Measurements from ENCODE around the gene GANC. TPM values are rescaled to one million over a fixed set of nuclear protein-coding genes. Genes with fewer than 3 reads are reported as not detected.

The GANC gene
- total RNA-seq, 1 experiment from 2014 or later = 15.8 TPM

- Histone ChIP-seq H3K27me3 (ENCODE audit: insufficient read depth, low read length) (no peaks in the 10 kb centered on the region), H3K56ac (ENCODE audit: insufficient read length, low read depth, low read length) (no peak overlapping the region), H3K23ac (ENCODE audit: insufficient read length, low read depth, low read length) (no peak overlapping the region), H3K9me3 (ENCODE audit: control insufficient read depth, low read depth, low read length) (no peaks in the 10 kb centered on the region), H2BK20ac (ENCODE audit: low read depth, low read length, poor library complexity, severe bottlenecking) (no peak overlapping the region), H3K4ac (ENCODE audit: low read depth, low read length) (no peak overlapping the region), H2BK5ac (ENCODE audit: insufficient read length, low read length) (no peak overlapping the region), H3K18ac (ENCODE audit: insufficient read length, low read depth, low read length) (no peak overlapping the region), H2AK5ac (ENCODE audit: insufficient read length, low read length) (no peak overlapping the region), H3K14ac (ENCODE audit: insufficient read depth, low read length) (no peak overlapping the region), H2BK120ac (ENCODE audit: low read depth, low read length, poor library complexity, severe bottlenecking) (no peak overlapping the region), H3K79me2 (ENCODE audit: insufficient read depth, low read length) (no peaks in the 10 kb centered on the region), H3K4me1 (ENCODE audit: insufficient read depth, low read length) (no peaks in the 10 kb centered on the region), H4K91ac (ENCODE audit: insufficient read length, low read depth, low read length) (no peak overlapping the region), H2BK12ac (ENCODE audit: insufficient read length, low read depth, low read length) (no peak overlapping the region), H2BK15ac (ENCODE audit: low read depth, low read length) (no peak overlapping the region), H4K20me1 (ENCODE audit: control insufficient read depth, insufficient read depth, insufficient read length) (no peaks in the 10 kb centered on the region), H3K4me2 (ENCODE audit: insufficient read depth, insufficient read length, low read length) (no peak overlapping the region), H4K8ac (replicated peaks; ENCODE audit: insufficient read length, low read depth, low read length) (no peak overlapping the region), H3K9ac (ENCODE audit: extremely low read depth, insufficient read length, low read length) (no peak overlapping the region), H3K27ac (ENCODE audit: insufficient read length, low read depth, low read length) (no peak overlapping the region), H4K5ac (ENCODE audit: insufficient read length, low read depth, low read length) (no peak overlapping the region), H3T11ph (ENCODE audit: low read length) (no peak overlapping the region), H3K79me1 (ENCODE audit: insufficient read depth, low read depth, low read length, poor library complexity, severe bottlenecking) (no peaks in the 10 kb centered on the region), H3K23me2 (ENCODE audit: insufficient read length, low read depth, low read length, poor library complexity, severe bottlenecking) (no peaks in the 10 kb centered on the region), H2AFZ (ENCODE audit: low read length) (no peak overlapping the region)
- Mint-ChIP-seq H3K9me3 (peaks cover 4% of the 10 kb centered on the region in 2 experiments; a peak in 4 of 5 replicates), H3K27me3 (ENCODE audit: low read depth) (no peaks in the 10 kb centered on the region), H3K27ac (no peak overlapping the region), H3K36me3 (ENCODE audit: insufficient read depth in 1 of 3, low read depth in 3 of 3) (peaks cover 4 to 5% (median 4%) of the 10 kb centered on the region in 3 experiments; a peak in 6 of 7 replicates), H3K4me3 (no peak overlapping the region), H3K4me1 (no peaks in the 10 kb centered on the region)
- no peak for DNase-seq
- WGBS (ENCODE audit: extremely low coverage, insufficient read length, low lambda C conversion rate) = no CpG with 5 or more reads among the region's 2 CpGs
- TF ChIP-seq, protein P1, sequence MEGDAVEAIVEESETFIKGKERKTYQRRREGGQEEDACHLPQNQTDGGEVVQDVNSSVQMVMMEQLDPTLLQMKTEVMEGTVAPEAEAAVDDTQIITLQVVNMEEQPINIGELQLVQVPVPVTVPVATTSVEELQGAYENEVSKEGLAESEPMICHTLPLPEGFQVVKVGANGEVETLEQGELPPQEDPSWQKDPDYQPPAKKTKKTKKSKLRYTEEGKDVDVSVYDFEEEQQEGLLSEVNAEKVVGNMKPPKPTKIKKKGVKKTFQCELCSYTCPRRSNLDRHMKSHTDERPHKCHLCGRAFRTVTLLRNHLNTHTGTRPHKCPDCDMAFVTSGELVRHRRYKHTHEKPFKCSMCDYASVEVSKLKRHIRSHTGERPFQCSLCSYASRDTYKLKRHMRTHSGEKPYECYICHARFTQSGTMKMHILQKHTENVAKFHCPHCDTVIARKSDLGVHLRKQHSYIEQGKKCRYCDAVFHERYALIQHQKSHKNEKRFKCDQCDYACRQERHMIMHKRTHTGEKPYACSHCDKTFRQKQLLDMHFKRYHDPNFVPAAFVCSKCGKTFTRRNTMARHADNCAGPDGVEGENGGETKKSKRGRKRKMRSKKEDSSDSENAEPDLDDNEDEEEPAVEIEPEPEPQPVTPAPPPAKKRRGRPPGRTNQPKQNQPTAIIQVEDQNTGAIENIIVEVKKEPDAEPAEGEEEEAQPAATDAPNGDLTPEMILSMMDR (conservative IDR thresholded peaks at IDR 0.05) = no peak
These were observed 57.0 kb downstream of the GANC start for GRCh38 chr15:42329992-42330391.
